Stimulated activated CD8-positive, alpha-beta memory T cell treated with anti-CD3 and anti-CD28 coated beads, Interleukin-4, amount 100 ng/mL, for 48 hours (primary cell): ENCODE measurements around the gene TMEM97.

Experiments
- DNase-seq: peaks from one replicate; pipeline ENCODE4 v3.0.0-alpha.2; 2020

The TMEM97 gene

GRCh38 chr17:28317099-28317965 lies 1.7 kb upstream of the TMEM97 start:
- DNase-seq: no peak

GRCh38 chr17:28317966-28318758 lies 838 bp upstream of the TMEM97 start:
- peak; percentile 41 for DNase-seq

GRCh38 chr17:28319598-28319935 lies 567 bp downstream of the TMEM97 start:
- DNase-seq: no peak

GRCh38 chr17:28320215-28321061 lies 1.4 kb downstream of the TMEM97 start:
- no peak for DNase-seq

- DNase-seq: no peak
Measured at GRCh38 chr17:28324267-28324745, 5.3 kb downstream of the TMEM97 start.

- DNase-seq: no peak
Measured at GRCh38 chr17:28324781-28325180, 5.8 kb downstream of the TMEM97 start.

GRCh38 chr17:28325211-28325610 lies 6.2 kb downstream of the TMEM97 start:
- DNase-seq: no peak

- peak; percentile 12 for DNase-seq
Measured at GRCh38 chr17:28326114-28326513, 7.1 kb downstream of the TMEM97 start.

- DNase-seq: peak; percentile 46
Measured at GRCh38 chr17:28327031-28327607, 8.1 kb downstream of the TMEM97 start.

- no peak for DNase-seq
Measured at GRCh38 chr17:28327709-28328108, 8.7 kb downstream of the TMEM97 start.

GRCh38 chr17:28328325-28328724 lies 9.3 kb downstream of the TMEM97 start:
- DNase-seq: peak; percentile 12

- DNase-seq: peak; percentile 20
Measured at GRCh38 chr17:28330671-28331070, 11.7 kb downstream of the TMEM97 start.

- no peak for DNase-seq
Measured at GRCh38 chr17:28331891-28332420, 13.0 kb downstream of the TMEM97 start.

GRCh38 chr17:28333083-28333746 lies 14.2 kb downstream of the TMEM97 start:
- DNase-seq: no peak

- DNase-seq: no peak
Measured at GRCh38 chr17:28334171-28334570, 15.2 kb downstream of the TMEM97 start.

GRCh38 chr17:28334666-28335200 lies 15.7 kb downstream of the TMEM97 start:
- DNase-seq: no peak

GRCh38 chr17:28335201-28335958 lies 16.4 kb downstream of the TMEM97 start, which contains the start of the genes IFT20 and TNFAIP1:
Gene IFT20, minus strand, starts transcription at chr17:28335472. Its CDS starts 3,487 bp downstream, at chr17:28331985.
Gene TNFAIP1, plus strand, starts transcription at chr17:28335761. Its CDS starts 3,761 bp downstream, at chr17:28339522.
- DNase-seq: peak; percentile 95

- DNase-seq: no peak
Measured at GRCh38 chr17:28335959-28336871, 17.2 kb downstream of the TMEM97 start.

GRCh38 chr17:28338056-28338768 lies 19.2 kb downstream of the TMEM97 start:
- no peak for DNase-seq
